ENCODE results near the gene COMMD3.

DNA sequence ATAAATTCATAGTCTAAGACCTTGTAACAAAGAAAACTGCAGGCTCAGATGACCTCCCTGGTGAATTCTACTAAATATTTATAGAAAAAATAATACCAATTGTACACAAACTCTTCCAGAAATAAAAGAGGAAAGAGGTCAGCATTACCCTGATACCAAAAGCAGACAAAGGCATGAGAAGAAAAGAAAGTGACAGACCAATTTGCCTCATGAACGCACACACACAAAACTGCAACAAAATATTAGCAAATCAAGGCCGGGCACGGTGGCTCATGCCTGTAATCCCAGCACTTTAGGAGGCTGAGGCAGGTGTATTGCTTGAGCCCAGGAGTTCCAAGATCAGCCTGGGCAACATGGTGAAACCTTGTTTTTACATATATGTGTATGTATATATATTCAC is 12.7 kb upstream of the COMMD3 start:
- TF ChIP-seq, protein P1, sequence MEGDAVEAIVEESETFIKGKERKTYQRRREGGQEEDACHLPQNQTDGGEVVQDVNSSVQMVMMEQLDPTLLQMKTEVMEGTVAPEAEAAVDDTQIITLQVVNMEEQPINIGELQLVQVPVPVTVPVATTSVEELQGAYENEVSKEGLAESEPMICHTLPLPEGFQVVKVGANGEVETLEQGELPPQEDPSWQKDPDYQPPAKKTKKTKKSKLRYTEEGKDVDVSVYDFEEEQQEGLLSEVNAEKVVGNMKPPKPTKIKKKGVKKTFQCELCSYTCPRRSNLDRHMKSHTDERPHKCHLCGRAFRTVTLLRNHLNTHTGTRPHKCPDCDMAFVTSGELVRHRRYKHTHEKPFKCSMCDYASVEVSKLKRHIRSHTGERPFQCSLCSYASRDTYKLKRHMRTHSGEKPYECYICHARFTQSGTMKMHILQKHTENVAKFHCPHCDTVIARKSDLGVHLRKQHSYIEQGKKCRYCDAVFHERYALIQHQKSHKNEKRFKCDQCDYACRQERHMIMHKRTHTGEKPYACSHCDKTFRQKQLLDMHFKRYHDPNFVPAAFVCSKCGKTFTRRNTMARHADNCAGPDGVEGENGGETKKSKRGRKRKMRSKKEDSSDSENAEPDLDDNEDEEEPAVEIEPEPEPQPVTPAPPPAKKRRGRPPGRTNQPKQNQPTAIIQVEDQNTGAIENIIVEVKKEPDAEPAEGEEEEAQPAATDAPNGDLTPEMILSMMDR (IDR thresholded peaks at IDR 0.05): no peak
- no peak for TF ChIP-seq POLR2A (IDR thresholded peaks at IDR 0.05)

All from adrenal gland (tissue), 5 donors.